Esophagus squamous epithelium (tissue), 5 donors: ENCODE measurements around the gene HSPB3. TPM values are rescaled to one million over a fixed set of nuclear protein-coding genes. Genes with fewer than 3 reads are reported as not detected.

Experiments
- DNase-seq: peaks from one replicate; lab custom pipeline; 2025; lab: John Stamatoyannopoulos, UW
- H3K27ac ChIP-seq, 4 donors: fragments of 200-600 bp; sonication (generic); one replicate each; pipeline ENCODE4 v1.5.1; 2016 to 2019; ENCODE audit warnings: mild to moderate bottlenecking in 1 of 4
- H3K27me3 ChIP-seq, 4 donors: fragments of 200-600 bp; sonication (generic); 1 replicate in 3 of 4; 2 replicates in 1 of 4; pipeline versions ENCODE4 v1.5.1 to v1.6.0; 2017 to 2021; ENCODE audit warnings: antibody characterized with exemption in 1 of 4
- H3K36me3 ChIP-seq, 3 donors: fragments of 200-600 bp; sonication (generic); one replicate each; pipeline ENCODE4 v1.5.1; 2016 to 2019
- H3K4me1 ChIP-seq, 3 donors: fragments of 200-600 bp; sonication (generic); one replicate each; pipeline ENCODE4 v1.5.1; 2017 to 2019
- H3K4me3 ChIP-seq, 4 donors: fragments of 200-600 bp; sonication (generic); 1 replicate in 3 of 4; 2 replicates in 1 of 4; pipeline ENCODE4 v1.5.1; 2016 to 2019; ENCODE audit warnings: mild to moderate bottlenecking in 2 of 4, moderate library complexity in 1 of 4
- H3K9me3 ChIP-seq, 3 donors: fragments of 200-600 bp; sonication (generic); one replicate each; pipeline ENCODE4 v1.5.1; 2016 to 2019
- POLR2A ChIP-seq, 4 donors: fragments of 450-650 bp; IDR thresholded peaks; one replicate each; pipeline ENCODE4 v1.6.1; 2017; ENCODE audit warnings: antibody characterized with exemption in 4 of 4, mild to moderate bottlenecking in 4 of 4, moderate library complexity in 3 of 4
- WGBS, 2 donors: methylation state at CpG; one replicate each; pipeline ENCODE4 v1.1.5; 2018; 5-methylcytosine and 5-hydroxymethylcytosine counted together
- intact Hi-C: fragments of 100-400 bp; cut with DNase I; formaldehyde crosslinking; loops from one replicate; pipeline ENCODE4 v1.15.0; 2022
- total RNA-seq, 4 donors: library from RNA; depleted of rRNA; stranded (reverse); fragments of >200 nt; gene quantifications; one replicate each; pipeline ENCODE4 v1.1.0, GENCODE V29; 2016
- TF ChIP-seq, protein P1 (sequence below), 6 experiments: fragments of 450-650 bp in 4 of 6; fragments of 200-600 bp in 2 of 6; sonication (generic) in 2 of 6; IDR thresholded peaks; one replicate each; pipeline ENCODE4 v1.5.1; 2016 to 2019; ENCODE audit warnings: antibody characterized with exemption in 6 of 6, mild to moderate bottlenecking in 4 of 6, moderate library complexity in 4 of 6
- donor health status: DM: yes; HTN: yes; CAD: no.

HSPB3 gene
- total RNA-seq, 4 donors from 2014 or later, result 0.40 to 14.1 (median 2.4) TPM; not detected in 1

DNA sequence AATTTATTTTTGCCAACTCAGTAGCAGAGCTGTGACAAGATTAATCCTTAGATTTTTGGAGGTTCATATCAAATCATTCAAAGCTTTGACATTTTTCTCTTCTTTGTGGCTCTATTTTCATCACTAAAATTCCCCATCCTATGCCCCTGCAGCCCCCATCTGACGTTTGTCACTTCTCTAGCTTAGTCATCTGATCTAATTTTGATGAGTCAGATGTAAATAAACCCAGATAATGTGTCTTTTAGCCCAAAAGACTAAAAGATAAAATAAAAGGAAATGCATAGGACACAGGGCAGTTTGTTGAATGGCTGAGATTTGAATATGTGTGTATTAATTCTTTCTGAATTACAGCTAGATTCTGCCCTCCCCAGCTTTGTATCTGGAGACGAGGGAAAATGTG, 897 bp upstream of the HSPB3 start:
- intact Hi-C loops, result no loop called here

DNA sequence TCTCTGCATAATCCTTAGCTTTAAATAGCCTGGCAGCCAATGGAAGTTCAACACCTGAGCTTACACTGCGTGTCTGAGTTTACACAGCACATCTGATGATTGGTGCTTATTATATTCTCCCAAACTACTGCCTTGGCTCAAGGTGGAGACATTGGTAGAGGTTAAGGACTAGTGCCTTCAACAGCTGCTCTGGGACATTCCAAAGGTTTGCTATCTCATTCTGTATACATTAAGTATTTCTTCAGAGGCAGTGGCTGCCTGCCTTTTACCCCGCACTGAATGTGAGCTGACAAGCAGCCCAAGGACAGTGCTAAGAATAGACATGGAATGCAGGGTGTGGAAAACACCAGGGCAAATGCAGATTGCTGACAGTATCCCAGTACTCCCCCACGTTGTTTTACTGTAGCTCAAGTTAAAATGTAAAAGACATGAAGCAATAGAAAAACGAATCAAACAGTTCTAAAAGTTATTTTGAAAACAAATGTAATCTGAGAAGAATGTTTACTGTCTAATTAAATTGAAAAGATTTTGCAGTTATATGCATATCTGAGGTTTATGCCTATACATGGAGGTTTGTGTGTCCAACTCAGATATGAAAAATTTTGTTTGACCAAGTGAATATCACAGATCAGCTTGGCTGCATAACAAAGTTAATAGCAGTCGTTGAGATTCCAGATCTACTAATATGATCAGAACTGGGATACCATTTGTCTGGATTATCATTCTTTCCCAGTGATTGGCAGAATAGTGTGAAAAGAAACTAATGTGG, 1.8 kb downstream of the HSPB3 start:
- Histone ChIP-seq H3K36me3 (no peaks in the 10 kb centered on the region), H3K4me1 (peaks cover 0 to 19% (median 3%) of the 10 kb centered on the region in 3 donors), H3K4me3 (peak overlapping the region in 1 of 4 donors; percentile 46), H3K27me3 (no peaks in the 10 kb centered on the region), H3K27ac (peak overlapping the region in 2 of 4 donors; percentile 40 to 46), H3K9me3 (no peaks in the 10 kb centered on the region)
- 21 to 24% methylated on average over 5 of the region's 5 CpGs for WGBS, 2 donors
- intact Hi-C loops, result no loop called here
- DNase-seq, result no peak
- TF ChIP-seq POLR2A (IDR thresholded peaks at IDR 0.05), result no peak
- TF ChIP-seq, protein P1, sequence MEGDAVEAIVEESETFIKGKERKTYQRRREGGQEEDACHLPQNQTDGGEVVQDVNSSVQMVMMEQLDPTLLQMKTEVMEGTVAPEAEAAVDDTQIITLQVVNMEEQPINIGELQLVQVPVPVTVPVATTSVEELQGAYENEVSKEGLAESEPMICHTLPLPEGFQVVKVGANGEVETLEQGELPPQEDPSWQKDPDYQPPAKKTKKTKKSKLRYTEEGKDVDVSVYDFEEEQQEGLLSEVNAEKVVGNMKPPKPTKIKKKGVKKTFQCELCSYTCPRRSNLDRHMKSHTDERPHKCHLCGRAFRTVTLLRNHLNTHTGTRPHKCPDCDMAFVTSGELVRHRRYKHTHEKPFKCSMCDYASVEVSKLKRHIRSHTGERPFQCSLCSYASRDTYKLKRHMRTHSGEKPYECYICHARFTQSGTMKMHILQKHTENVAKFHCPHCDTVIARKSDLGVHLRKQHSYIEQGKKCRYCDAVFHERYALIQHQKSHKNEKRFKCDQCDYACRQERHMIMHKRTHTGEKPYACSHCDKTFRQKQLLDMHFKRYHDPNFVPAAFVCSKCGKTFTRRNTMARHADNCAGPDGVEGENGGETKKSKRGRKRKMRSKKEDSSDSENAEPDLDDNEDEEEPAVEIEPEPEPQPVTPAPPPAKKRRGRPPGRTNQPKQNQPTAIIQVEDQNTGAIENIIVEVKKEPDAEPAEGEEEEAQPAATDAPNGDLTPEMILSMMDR (IDR thresholded peaks at IDR 0.05), result no peak

More for the DNA sequence above, 897 bp upstream of the HSPB3 start:
- TF ChIP-seq POLR2A (IDR thresholded peaks at IDR 0.05), result no peak
- TF ChIP-seq, protein P1 (IDR thresholded peaks at IDR 0.05), result no peak
- Histone ChIP-seq H3K4me3 (no peak overlapping the region), H3K27ac (peak overlapping the region in 2 of 4 donors; percentile 4 to 71), H3K4me1 (peaks cover 0 to 19% (median 3%) of the 10 kb centered on the region in 3 donors), H3K36me3 (no peaks in the 10 kb centered on the region), H3K9me3 (no peaks in the 10 kb centered on the region), H3K27me3 (no peaks in the 10 kb centered on the region)
- 31 to 49% methylated on average over 2 of the region's 2 CpGs for WGBS, 2 donors
- DNase-seq, result no peak

GRCh38 chr5:54458221-54458620, 2.7 kb downstream of the HSPB3 start:
- 91 to 100% methylated on average over 2 of the region's 2 CpGs for WGBS, 2 donors
- no peaks in the 10 kb centered on the region for H3K27me3 ChIP-seq
- H3K4me3 ChIP-seq, result peak overlapping the region in 1 of 4 donors; percentile 46
- H3K9me3 ChIP-seq, result no peaks in the 10 kb centered on the region
- no peak overlapping the region for H3K27ac ChIP-seq
- no peaks in the 10 kb centered on the region for H3K36me3 ChIP-seq
- no peak for DNase-seq
- intact Hi-C loops, result no loop called here
- peaks cover 0 to 19% (median 3%) of the 10 kb centered on the region in 3 donors for H3K4me1 ChIP-seq
- TF ChIP-seq POLR2A (IDR thresholded peaks at IDR 0.05), result no peak
- TF ChIP-seq, protein P1 (IDR thresholded peaks at IDR 0.05), result no peak

DNA sequence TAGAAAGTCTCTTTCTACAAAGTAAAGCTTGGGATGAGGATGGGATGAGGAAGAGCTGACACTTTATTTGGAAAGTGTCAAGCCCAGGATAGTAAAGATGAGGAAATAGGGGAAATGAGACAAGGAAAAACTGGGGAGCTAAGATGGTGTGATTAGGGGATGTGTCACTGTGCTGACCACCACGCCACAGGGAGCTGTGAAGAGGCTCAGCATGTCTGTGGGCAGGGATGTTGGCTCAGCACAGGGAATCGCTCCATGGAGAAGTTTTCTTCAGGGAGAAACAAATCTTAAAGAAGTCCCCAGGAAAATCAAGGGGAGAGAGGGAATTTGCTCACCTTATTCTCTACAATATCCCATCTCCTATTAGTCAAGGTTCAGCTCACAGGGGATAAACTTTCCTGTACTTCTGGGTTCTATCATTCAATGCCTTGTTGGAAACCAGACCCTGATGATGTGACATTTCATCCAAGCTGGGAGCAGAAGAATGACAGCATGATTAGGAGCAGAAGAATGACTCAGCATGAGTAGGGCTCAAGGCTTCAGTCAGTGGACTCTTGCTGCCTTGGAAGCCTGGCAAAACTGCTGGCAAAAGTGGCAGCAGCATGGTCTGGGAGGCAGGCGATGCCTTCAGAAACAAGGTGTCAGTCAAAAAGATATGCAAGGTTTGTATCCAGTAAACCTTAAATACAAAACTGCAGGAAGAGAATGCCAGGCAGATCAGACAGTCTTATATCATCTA, 4.9 kb downstream of the HSPB3 start:
- H3K9me3 ChIP-seq, result no peaks in the 10 kb centered on the region
- WGBS, 2 donors, result 81 to 93% methylated on average over 3 of the region's 3 CpGs
- H3K27me3 ChIP-seq, result no peaks in the 10 kb centered on the region
- DNase-seq, result no peak
- H3K4me3 ChIP-seq, result no peak overlapping the region
- peaks cover 0 to 14% (median 3%) of the 10 kb centered on the region in 3 donors for H3K4me1 ChIP-seq
- no peak for TF ChIP-seq POLR2A (IDR thresholded peaks at IDR 0.05)
- TF ChIP-seq, protein P1 (IDR thresholded peaks at IDR 0.05), result no peak
- H3K27ac ChIP-seq, result no peak overlapping the region
- intact Hi-C loops, result no loop called here
- H3K36me3 ChIP-seq, result no peaks in the 10 kb centered on the region

GRCh38 chr5:54462281-54462680, 6.8 kb downstream of the HSPB3 start:
- intact Hi-C loops, result no loop called here
- no peaks in the 10 kb centered on the region for H3K27me3 ChIP-seq
- H3K27ac ChIP-seq, result no peak overlapping the region
- 62 to 67% methylated on average over 5 of the region's 5 CpGs for WGBS, 2 donors
- H3K36me3 ChIP-seq, result no peaks in the 10 kb centered on the region
- no peak overlapping the region for H3K4me3 ChIP-seq
- DNase-seq, result no peak
- peaks cover 0 to 4% (median 0%) of the 10 kb centered on the region in 3 donors for H3K4me1 ChIP-seq
- H3K9me3 ChIP-seq, result no peaks in the 10 kb centered on the region
- TF ChIP-seq, protein P1 (IDR thresholded peaks at IDR 0.05), result no peak
- no peak for TF ChIP-seq POLR2A (IDR thresholded peaks at IDR 0.05)
